BJ (cell line): ENCODE measurements around the gene HDGF. TPM values are rescaled to one million over a fixed set of nuclear protein-coding genes. Genes with fewer than 3 reads are reported as not detected.

Experiments
- CTCF ChIA-PET: fragments of 350-600 bp; formaldehyde crosslinking; extraction: SDS; loops from one replicate; lab custom pipeline; 2021; ENCODE audit warnings: antibody characterized with exemption, inconsistent platforms; lab: Yijun Ruan, JAX
- POLR2A ChIA-PET: fragments of 300-600 bp; sonication (Branson Sonifier 250); formaldehyde crosslinking; extraction: SDS; loops from one replicate; lab custom pipeline; 2021; ENCODE audit warnings: antibody characterized with exemption; lab: Charles Lee
- DNase-seq: peaks from one replicate; pipeline ENCODE4 v3.0.0-alpha.2; 2011; ENCODE audit warnings: low read depth
- H3K27me3 ChIP-seq: 2 replicates; pipeline ENCODE4 v1.6.0; 2011; ENCODE audit warnings: low read length; ENCODE audit not compliant: control insufficient read depth, insufficient read depth
- H3K36me3 ChIP-seq: 2 replicates; pipeline ENCODE4 v1.5.1; 2011; ENCODE audit warnings: low read length; ENCODE audit not compliant: control insufficient read depth, insufficient read depth
- H3K4me3 ChIP-seq: 2 replicates; pipeline ENCODE4 v1.5.1; 2011; ENCODE audit warnings: low read depth, mild to moderate bottlenecking, control low read depth, low read length
- CTCF ChIP-seq: IDR thresholded peaks from 2 replicates; pipeline ENCODE4 v1.5.1; 2011; ENCODE audit warnings: low read depth, mild to moderate bottlenecking, control low read depth, inconsistent platforms, low read length, moderate library complexity; ENCODE audit not compliant: insufficient read depth
- polyA plus RNA-seq: library from polyadenylated mRNA; depleted of rRNA; stranded (reverse); fragments of >200 nt; gene quantifications from 2 replicates; pipeline ENCODE4 v1.2.3, GENCODE V29; 2011

HDGF gene
- polyA plus RNA-seq, 1 experiment = 179 TPM

- Histone ChIP-seq H3K4me3 (peak overlapping the region; percentile 79), H3K27me3 (no peaks in the 10 kb centered on the region), H3K36me3 (peaks cover 3% of the 10 kb centered on the region; the same call in 1 of the 2 replicates)
- TF ChIP-seq CTCF = no peak
- ChIA-PET CTCF (interaction anchor here (1.0 kb wide), 1 partner anchor 24 kb away, joined by 3 read pairs; no protein-coding TSS in a partner anchor), POLR2A (no interaction called here)
- DNase-seq = no peak
Observed at GRCh38 chr1:156749419-156750118, 1.9 kb downstream of the HDGF start.

- no peaks in the 10 kb centered on the region for H3K27me3 ChIP-seq
- no peak for DNase-seq
- TF ChIP-seq CTCF = no peak
- peak overlapping the region; percentile 79 for H3K4me3 ChIP-seq
- ChIA-PET POLR2A (no interaction called here), CTCF (interaction anchor here (0.9 to 1.2 kb wide), 3 partner anchors 23 to 59 kb away, joined by 3 to 5 read pairs (median 3); partner anchors contain the start of gene CRABP2)
- peaks cover 7% of the 10 kb centered on the region for H3K36me3 ChIP-seq
Observed at GRCh38 chr1:156748670-156749418, 2.6 kb downstream of the HDGF start.

- no peak for TF ChIP-seq CTCF
- H3K36me3 ChIP-seq = peaks cover 14% of the 10 kb centered on the region
- ChIA-PET CTCF (interaction anchor here (0.9 to 1.8 kb wide), 8 partner anchors 19 to 112 kb away, joined by 3 to 8 read pairs (median 4); partner anchors contain the start of genes CRABP2, INSRR, NTRK1 and PRCC), POLR2A (no interaction called here)
- no peaks in the 10 kb centered on the region for H3K27me3 ChIP-seq
- peak overlapping the region; percentile 79 for H3K4me3 ChIP-seq
- DNase-seq = no peak
Observed at GRCh38 chr1:156747742-156748669, 3.5 kb downstream of the HDGF start.

GRCh38 chr1:156746728-156747631 lies 4.5 kb downstream of the HDGF start:
- no peaks in the 10 kb centered on the region for H3K27me3 ChIP-seq
- ChIA-PET POLR2A (interaction anchor here (0.6 kb wide), 1 partner anchor 42 kb away, joined by 4 read pairs; no protein-coding TSS in a partner anchor), CTCF (interaction anchor here (0.9 to 1.8 kb wide), 8 partner anchors 20 to 173 kb away, joined by 3 to 8 read pairs (median 4); partner anchors contain the start of genes INSRR, LRRC71, NTRK1 and PRCC)
- peak; percentile 64 for DNase-seq
- peak overlapping the region; percentile 54 for H3K4me3 ChIP-seq
- H3K36me3 ChIP-seq = peaks cover 21% of the 10 kb centered on the region
- TF ChIP-seq CTCF = peak; percentile 43; the same call in 1 of the 2 replicates
